HL-60 (cell line): ENCODE results near the gene EHD4.

Experiments used
- CTCF ChIP-seq: IDR thresholded peaks from one replicate; pipeline ENCODE4 v1.5.1; 2011; ENCODE audit warnings: low read length, control low read depth, inconsistent platforms; ENCODE audit not compliant: insufficient read depth
- POLR2AphosphoS5 ChIP-seq: IDR thresholded peaks from 2 replicates; pipeline ENCODE4 v1.6.1; 2012; ENCODE audit warnings: low read depth
- TF ChIP-seq, protein P1 (sequence below): IDR thresholded peaks from 2 replicates; pipeline ENCODE4 v1.6.1; 2012; ENCODE audit warnings: low read depth; ENCODE audit not compliant: insufficient replicate concordance

DNA sequence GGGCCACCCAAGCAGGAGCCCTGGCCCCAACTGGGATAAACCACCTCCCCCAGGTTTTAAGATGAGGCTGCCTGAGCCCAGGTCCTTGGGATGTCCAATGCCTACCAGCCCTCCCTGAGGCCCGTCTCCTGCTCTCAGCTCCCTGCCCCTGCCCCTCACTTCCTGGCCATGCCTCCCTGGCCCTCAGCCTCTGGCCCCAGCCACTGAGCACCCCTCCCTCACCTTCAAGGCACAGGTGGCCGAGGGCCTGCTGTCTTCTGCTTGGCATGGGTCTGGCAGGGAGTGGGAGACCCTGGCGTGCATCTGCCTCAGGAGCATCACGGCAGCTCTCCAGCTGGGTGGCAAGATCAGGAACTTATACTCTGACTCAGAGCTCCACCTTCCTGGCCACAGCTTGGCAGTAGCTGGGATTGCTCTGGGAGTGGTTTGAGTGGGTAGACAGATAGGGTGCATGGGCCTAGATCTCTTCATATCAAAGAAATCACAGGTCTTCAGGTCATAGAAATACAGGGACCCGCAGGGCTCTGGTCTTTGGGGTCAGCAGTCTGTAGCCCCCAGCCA lies 48.4 kb upstream of the EHD4 start, which contains the start of gene PLA2G4E:
- TF ChIP-seq, protein P1, sequence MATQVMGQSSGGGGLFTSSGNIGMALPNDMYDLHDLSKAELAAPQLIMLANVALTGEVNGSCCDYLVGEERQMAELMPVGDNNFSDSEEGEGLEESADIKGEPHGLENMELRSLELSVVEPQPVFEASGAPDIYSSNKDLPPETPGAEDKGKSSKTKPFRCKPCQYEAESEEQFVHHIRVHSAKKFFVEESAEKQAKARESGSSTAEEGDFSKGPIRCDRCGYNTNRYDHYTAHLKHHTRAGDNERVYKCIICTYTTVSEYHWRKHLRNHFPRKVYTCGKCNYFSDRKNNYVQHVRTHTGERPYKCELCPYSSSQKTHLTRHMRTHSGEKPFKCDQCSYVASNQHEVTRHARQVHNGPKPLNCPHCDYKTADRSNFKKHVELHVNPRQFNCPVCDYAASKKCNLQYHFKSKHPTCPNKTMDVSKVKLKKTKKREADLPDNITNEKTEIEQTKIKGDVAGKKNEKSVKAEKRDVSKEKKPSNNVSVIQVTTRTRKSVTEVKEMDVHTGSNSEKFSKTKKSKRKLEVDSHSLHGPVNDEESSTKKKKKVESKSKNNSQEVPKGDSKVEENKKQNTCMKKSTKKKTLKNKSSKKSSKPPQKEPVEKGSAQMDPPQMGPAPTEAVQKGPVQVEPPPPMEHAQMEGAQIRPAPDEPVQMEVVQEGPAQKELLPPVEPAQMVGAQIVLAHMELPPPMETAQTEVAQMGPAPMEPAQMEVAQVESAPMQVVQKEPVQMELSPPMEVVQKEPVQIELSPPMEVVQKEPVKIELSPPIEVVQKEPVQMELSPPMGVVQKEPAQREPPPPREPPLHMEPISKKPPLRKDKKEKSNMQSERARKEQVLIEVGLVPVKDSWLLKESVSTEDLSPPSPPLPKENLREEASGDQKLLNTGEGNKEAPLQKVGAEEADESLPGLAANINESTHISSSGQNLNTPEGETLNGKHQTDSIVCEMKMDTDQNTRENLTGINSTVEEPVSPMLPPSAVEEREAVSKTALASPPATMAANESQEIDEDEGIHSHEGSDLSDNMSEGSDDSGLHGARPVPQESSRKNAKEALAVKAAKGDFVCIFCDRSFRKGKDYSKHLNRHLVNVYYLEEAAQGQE = no peak
- no peak for TF ChIP-seq CTCF
- TF ChIP-seq POLR2AphosphoS5 = no peak
